GM18526 (cell line): Measurements from ENCODE around the gene CXXC4.

Experiments used
- POLR2A ChIP-seq: IDR thresholded peaks from 3 replicates; pipeline ENCODE4 v1.6.1; 2011; ENCODE audit not compliant: insufficient read length; ENCODE audit errors: extremely low read depth

CXXC4 gene

GRCh38 chr4:104494822-104495559, at the start of gene CXXC4:
TSS of gene CXXC4 (minus strand) at chr4:104494894. CDS start at chr4:104491802, 3,092 bp downstream.
- TF ChIP-seq POLR2A, result peak; percentile 50

GRCh38 chr4:104533156-104533555, 38.5 kb upstream of the CXXC4 start:
- no peak for TF ChIP-seq POLR2A

DNA sequence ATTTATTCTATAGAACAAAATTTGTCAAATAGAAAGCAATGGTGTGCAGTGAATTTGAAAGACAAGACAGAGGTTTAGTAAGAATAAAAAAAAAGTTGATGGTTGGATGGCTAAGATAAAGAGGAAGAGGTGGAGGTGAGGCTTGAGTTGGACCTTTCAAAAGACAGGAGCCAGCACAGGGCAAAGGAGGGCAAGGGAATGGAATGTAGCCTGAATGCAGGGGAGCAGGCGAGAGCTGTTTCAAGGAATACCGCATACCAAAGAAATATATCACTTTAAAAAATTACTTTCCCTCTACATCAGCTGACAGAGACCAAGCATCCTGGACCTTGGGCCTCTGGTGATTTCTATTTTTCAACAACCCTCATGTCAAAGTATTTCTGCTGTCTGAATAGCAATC, 38.0 kb upstream of the CXXC4 start:
- no peak for TF ChIP-seq POLR2A

GRCh38 chr4:104531390-104531789, 36.7 kb upstream of the CXXC4 start:
- no peak for TF ChIP-seq POLR2A

GRCh38 chr4:104530426-104530825, 35.7 kb upstream of the CXXC4 start:
- no peak for TF ChIP-seq POLR2A

- no peak for TF ChIP-seq POLR2A
These were observed 29.9 kb upstream of the CXXC4 start for GRCh38 chr4:104524591-104524990.

DNA sequence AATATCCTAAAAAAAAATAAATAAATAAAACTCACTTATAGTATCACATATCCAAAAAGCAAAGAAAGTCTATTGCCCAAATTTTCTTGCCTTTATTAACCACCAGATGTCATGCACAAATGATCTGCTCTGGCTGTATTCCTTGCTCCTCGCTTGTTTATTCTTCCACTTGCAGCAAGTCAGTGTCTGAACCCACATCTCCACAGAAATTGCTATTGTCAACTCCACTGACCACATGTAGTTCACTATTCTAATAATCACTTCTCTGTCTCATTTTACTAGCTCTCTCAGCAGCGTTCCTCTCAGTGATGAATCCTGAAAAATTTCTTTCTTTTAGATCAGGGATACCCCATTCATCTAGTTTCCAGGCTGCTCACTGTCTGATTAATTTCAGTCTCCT, 29.3 kb upstream of the CXXC4 start:
- no peak for TF ChIP-seq POLR2A

- TF ChIP-seq POLR2A, result no peak
These were observed 24.9 kb upstream of the CXXC4 start for GRCh38 chr4:104519588-104519987.

GRCh38 chr4:104516884-104517283, 22.2 kb upstream of the CXXC4 start:
- no peak for TF ChIP-seq POLR2A

DNA sequence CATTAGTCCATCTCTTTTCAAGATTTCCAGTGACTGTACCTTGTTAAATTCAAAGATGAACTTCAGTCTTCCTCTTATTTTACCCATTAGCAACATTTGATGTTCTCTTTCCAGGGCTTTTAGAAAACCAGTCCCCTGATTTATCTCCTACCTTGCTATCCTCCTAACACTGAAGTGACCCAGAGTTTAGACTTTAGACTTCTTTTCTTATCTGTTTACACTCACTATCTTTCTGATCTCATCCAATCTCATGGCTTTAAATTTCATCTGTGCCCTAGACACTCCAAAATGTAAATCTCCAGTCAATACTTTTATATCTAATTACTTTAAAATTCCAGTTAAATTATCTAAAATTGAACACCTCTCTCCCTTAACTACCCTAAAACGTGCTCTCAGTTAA, 13.5 kb upstream of the CXXC4 start:
- no peak for TF ChIP-seq POLR2A

- no peak for TF ChIP-seq POLR2A
These were observed 12.4 kb upstream of the CXXC4 start for GRCh38 chr4:104507112-104507511.

GRCh38 chr4:104504536-104504935, 9.8 kb upstream of the CXXC4 start:
- TF ChIP-seq POLR2A, result no peak

DNA sequence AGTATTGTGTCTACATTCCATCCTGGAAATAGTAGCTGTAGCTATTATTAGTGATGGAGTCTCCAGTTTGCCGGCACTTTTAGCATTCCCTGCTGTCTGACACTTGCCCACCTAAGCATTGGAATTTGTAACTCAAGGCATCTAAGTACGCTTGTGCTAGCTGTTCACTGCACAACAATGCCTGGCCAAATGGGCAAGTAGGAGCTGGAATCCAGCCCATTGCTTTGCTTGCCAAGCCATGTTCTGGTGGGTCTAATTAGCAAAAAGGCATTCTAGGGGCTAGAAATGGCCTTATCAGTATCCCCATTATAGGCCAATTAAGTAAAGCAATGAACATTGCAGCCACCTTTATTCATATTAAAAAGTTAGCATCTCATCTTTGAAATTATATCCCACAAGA, 7.8 kb upstream of the CXXC4 start:
- TF ChIP-seq POLR2A, result no peak

DNA sequence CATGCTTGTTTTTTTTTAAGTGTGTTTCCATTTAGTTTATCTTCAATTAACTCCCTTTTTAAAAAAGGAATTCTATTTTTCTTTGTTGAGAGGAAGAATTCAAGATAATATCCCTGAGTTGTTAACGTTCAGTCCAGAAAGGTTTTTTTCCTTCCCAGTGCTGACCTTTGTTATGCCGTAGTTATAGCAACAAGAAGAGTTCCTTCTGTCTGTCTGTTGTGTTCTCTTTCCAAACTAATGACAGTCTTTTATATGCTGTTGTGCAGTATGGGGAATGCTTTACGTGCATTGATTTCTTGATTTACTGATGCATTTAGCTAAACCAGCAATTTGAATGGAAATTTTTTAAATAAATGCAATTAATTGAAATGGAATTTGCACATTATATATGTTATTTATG, 6.6 kb upstream of the CXXC4 start:
- no peak for TF ChIP-seq POLR2A

- no peak for TF ChIP-seq POLR2A
These were observed 5.7 kb upstream of the CXXC4 start for GRCh38 chr4:104500442-104500841.

DNA sequence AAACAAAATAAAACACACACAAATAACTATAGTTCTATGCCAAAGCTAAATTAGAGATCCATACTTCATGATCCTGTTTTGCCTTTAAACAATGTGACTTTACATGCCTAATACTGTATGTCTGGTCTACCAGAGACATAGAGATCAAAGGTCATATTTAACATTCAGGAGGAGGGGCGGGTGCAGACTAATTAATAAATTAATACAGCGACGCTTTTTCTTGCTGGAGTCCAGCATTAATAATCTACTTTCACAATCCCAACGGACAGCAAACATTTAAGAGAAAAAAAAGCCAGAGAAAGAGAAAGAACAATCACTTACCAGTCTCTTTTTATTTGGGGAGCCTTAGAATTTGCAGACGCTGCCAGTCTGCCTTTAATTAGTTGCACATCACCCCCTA, 509 bp downstream of the CXXC4 start:
- no peak for TF ChIP-seq POLR2A

DNA sequence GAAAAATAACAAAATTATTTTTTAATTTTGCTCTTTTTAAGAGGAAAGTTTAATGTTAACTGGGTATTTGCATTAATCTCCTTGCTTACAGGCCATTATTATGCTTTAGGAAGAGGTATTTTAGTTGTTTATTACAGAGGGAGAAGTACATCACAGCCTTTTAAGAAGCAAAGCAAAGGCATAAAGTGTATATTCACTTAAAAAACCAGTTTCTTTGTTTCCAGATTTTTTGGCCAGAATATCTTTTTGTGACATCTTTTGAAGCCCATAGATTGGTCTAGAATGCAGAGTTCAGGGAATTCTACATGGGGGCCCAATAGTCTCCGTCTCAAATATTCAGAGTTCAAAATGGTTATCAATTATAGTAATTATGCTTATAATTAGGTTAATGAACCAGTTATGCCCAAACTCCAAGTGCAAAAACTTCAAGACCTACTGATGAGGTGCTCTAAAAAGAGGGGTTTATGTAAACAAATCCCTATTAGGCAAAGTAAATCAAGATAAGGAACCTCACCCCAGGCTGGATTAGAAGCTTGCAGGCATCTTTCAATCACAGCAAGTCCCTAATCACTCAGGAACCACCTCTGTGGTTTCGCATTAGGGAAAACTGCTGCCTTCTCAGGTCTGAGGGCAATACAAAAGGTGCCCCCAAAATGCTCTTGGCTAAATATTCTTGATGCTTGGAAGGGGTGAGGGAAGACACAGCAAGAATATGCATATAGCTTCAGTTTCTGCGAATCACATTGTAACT, 1.4 kb downstream of the CXXC4 start:
- TF ChIP-seq POLR2A, result no peak

- TF ChIP-seq POLR2A, result no peak
These were observed 2.4 kb downstream of the CXXC4 start for GRCh38 chr4:104492183-104492771.
